SK-N-SH treated with all-trans-retinoic acid at 6 μM for 48 hours (cell line): ENCODE measurements around the gene HCN4.
"Not testable (repeated sequence)": the region's sequence is repeated elsewhere in the genome, so short reads cannot be mapped to it uniquely, and the experiment has no call there.

Source experiments
- ATAC-seq: fragments of 200-7000 bp; cut with Tn5 transposase; 3 replicates; pipeline ENCODE4 v1.9.1; 2020; ENCODE audit warnings: mild to moderate bottlenecking, moderate library complexity
- ARNTL ChIP-seq: fragments of 450-650 bp; formaldehyde crosslinking; IDR thresholded peaks from 2 replicates; pipeline ENCODE4 v1.5.0; 2020; ENCODE audit warnings: low read depth, mild to moderate bottlenecking, moderate library complexity, borderline replicate concordance
- BACH2 ChIP-seq: fragments of 250-450 bp; sonication (Bioruptor Pico); IDR thresholded peaks from 2 replicates; pipeline ENCODE4 v1.9.0; 2021; ENCODE audit warnings: mild to moderate bottlenecking, borderline replicate concordance
- CSDC2 ChIP-seq: fragments of 250-450 bp; sonication (Bioruptor Pico); IDR thresholded peaks from 2 replicates; pipeline ENCODE4 v1.5.0; 2020; ENCODE audit warnings: mild to moderate bottlenecking, moderate library complexity
- ESRRG ChIP-seq: fragments of 250-450 bp; sonication (Bioruptor Pico); IDR thresholded peaks from 2 replicates; pipeline ENCODE4 v1.6.1; 2021; ENCODE audit warnings: mild to moderate bottlenecking
- GLIS3 ChIP-seq: fragments of 250-450 bp; sonication (Bioruptor Pico); IDR thresholded peaks from 2 replicates; pipeline ENCODE4 v1.5.0; 2020; ENCODE audit warnings: mild to moderate bottlenecking, moderate library complexity
- ISL1 ChIP-seq: fragments of 250-450 bp; sonication (Bioruptor Pico); IDR thresholded peaks from 2 replicates; pipeline ENCODE4 v2.1.2; 2022; ENCODE audit warnings: mild to moderate bottlenecking, moderate library complexity
- OSR1 ChIP-seq: fragments of 250-450 bp; sonication (Bioruptor Pico); IDR thresholded peaks from 2 replicates; pipeline ENCODE4 v1.8.0; 2022; ENCODE audit warnings: moderate library complexity, mild to moderate bottlenecking, inconsistent platforms
- PPARA ChIP-seq: fragments of 250-450 bp; sonication (Bioruptor Pico); IDR thresholded peaks from 2 replicates; pipeline ENCODE4 v1.5.0; 2020; ENCODE audit warnings: mild to moderate bottlenecking, borderline replicate concordance
- RARB ChIP-seq: fragments of 250-450 bp; sonication (Bioruptor Pico); IDR thresholded peaks from 2 replicates; pipeline ENCODE4 v1.8.0; 2021; ENCODE audit warnings: mild to moderate bottlenecking, moderate library complexity
- SNAI2 ChIP-seq: fragments of 250-450 bp; sonication (Bioruptor Pico); IDR thresholded peaks from 2 replicates; pipeline ENCODE4 v1.5.0; 2020; ENCODE audit warnings: mild to moderate bottlenecking, moderate library complexity
- TCF4 ChIP-seq: fragments of 250-450 bp; sonication (Bioruptor Pico); IDR thresholded peaks from 2 replicates; pipeline ENCODE4 v1.8.0; 2021; ENCODE audit warnings: mild to moderate bottlenecking, moderate library complexity, borderline replicate concordance
- TOX ChIP-seq: fragments of 250-450 bp; sonication (Bioruptor Pico); IDR thresholded peaks from 2 replicates; pipeline ENCODE4 v1.8.0; 2021; ENCODE audit warnings: mild to moderate bottlenecking, moderate library complexity, borderline replicate concordance
- ZC3H10 ChIP-seq: fragments of 250-450 bp; sonication (Bioruptor Pico); IDR thresholded peaks from 2 replicates; pipeline ENCODE4 v1.5.1; 2021; ENCODE audit warnings: mild to moderate bottlenecking, moderate library complexity
- ZFP3 ChIP-seq: fragments of 250-450 bp; sonication (Bioruptor Pico); IDR thresholded peaks from 2 replicates; pipeline ENCODE4 v1.5.0; 2020; ENCODE audit warnings: mild to moderate bottlenecking, moderate library complexity
- ZFP30 ChIP-seq: fragments of 450-650 bp; formaldehyde crosslinking; IDR thresholded peaks from 2 replicates; pipeline ENCODE4 v1.5.0; 2022; ENCODE audit warnings: mild to moderate bottlenecking, moderate library complexity
- ZNF565 ChIP-seq: fragments of 450-650 bp; formaldehyde crosslinking; conservative IDR thresholded peaks from 2 replicates; pipeline ENCODE4 v1.5.0; 2020; ENCODE audit warnings: low read depth, mild to moderate bottlenecking, moderate library complexity
- ZNF70 ChIP-seq: fragments of 450-650 bp; formaldehyde crosslinking; IDR thresholded peaks from 2 replicates; pipeline ENCODE4 v1.5.0; 2020; ENCODE audit warnings: mild to moderate bottlenecking, moderate library complexity
- ZNF8 ChIP-seq: fragments of 450-650 bp; formaldehyde crosslinking; IDR thresholded peaks from 2 replicates; pipeline ENCODE4 v1.5.0; 2020; ENCODE audit warnings: mild to moderate bottlenecking, moderate library complexity
- TF ChIP-seq, protein P1 (sequence below): fragments of 250-450 bp; sonication (Bioruptor Pico); IDR thresholded peaks from 2 replicates; pipeline ENCODE4 v1.8.0; 2020; ENCODE audit warnings: mild to moderate bottlenecking, moderate library complexity, borderline replicate concordance
- TF ChIP-seq, protein P2 (sequence below): fragments of 250-450 bp; sonication (Bioruptor Pico); IDR thresholded peaks from 2 replicates; pipeline ENCODE4 v1.5.1; 2021; ENCODE audit warnings: mild to moderate bottlenecking, moderate library complexity
- TF ChIP-seq, protein P3 (sequence below): fragments of 250-450 bp; sonication (Bioruptor Pico); IDR thresholded peaks from 2 replicates; pipeline ENCODE4 v1.5.0; 2020; ENCODE audit warnings: mild to moderate bottlenecking, moderate library complexity
- TF ChIP-seq, protein P4 (sequence below): fragments of 250-450 bp; sonication (Bioruptor Pico); IDR thresholded peaks from 2 replicates; pipeline ENCODE4 v1.8.0; 2021; ENCODE audit warnings: low read depth, mild to moderate bottlenecking, moderate library complexity, borderline replicate concordance

HCN4 gene

DNA sequence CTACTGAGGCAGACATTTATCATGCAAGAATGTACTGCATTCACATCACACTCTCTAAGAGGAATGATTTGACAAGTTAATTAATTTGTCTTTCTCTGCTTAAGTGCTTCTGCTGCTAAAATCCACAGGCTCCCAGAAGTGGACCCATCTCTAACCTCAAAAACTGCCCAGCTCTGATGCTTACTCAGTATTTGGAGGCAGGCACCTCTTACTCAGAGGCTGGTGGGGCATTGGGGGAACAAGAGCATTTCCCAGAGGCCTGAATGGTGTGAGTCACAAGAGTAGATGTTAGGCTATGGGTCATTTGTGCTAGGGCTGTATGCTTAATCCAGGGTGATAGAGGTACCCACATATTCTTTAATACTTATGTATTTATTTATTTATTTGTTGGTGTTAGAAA is 34.4 kb upstream of the HCN4 start:
- no peak for ATAC-seq
- TF ChIP-seq ZNF8 (CRISPR knock-in tag) = no peak
- TF ChIP-seq ISL1 (CRISPR knock-in tag) = peak; percentile 38; the same call in 1 of the 2 replicates

DNA sequence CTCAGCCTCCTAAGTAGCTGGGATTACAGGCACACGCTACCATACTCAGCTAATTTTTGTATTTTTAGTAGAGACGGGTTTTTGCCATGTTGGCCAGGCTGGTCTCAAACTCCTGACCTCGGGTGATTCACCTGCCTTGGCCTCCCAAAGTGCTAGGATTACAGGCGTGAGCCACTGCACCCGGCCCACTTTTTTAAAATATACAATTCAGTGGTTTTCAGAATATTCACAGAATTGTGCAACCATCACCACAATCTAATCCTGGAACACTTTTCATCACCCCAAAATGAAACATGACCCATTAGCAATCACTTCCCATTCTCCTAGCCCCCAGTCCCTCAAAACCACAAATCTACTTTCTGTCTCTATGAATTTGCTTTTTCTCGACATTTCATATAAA is 31.5 kb upstream of the HCN4 start:
- not testable (repeated sequence) for ATAC-seq

DNA sequence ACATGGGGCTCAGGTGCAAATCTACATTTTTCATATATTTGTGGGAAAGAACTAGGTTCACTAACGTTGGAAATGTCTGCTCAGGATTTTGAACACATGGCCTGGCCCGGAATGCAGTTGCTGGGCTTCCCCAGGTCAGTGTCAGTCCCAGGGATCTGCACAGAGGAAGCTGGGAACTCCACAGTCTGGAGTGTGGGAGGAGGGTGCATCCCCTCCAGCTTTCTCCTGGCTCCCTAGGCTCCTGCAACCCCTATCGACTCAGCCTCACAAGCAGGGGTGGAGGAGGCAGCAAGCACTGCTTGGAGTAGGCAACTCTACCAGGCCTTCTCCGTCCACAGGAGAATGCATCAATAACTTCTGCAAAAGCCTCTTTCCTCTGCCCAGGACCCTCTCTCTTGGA is 30.1 kb upstream of the HCN4 start:
- TF ChIP-seq GLIS3 (no peak), SNAI2 (CRISPR knock-in tag) (no peak), TCF4 (CRISPR knock-in tag) (no peak)
- TF ChIP-seq, protein P1, sequence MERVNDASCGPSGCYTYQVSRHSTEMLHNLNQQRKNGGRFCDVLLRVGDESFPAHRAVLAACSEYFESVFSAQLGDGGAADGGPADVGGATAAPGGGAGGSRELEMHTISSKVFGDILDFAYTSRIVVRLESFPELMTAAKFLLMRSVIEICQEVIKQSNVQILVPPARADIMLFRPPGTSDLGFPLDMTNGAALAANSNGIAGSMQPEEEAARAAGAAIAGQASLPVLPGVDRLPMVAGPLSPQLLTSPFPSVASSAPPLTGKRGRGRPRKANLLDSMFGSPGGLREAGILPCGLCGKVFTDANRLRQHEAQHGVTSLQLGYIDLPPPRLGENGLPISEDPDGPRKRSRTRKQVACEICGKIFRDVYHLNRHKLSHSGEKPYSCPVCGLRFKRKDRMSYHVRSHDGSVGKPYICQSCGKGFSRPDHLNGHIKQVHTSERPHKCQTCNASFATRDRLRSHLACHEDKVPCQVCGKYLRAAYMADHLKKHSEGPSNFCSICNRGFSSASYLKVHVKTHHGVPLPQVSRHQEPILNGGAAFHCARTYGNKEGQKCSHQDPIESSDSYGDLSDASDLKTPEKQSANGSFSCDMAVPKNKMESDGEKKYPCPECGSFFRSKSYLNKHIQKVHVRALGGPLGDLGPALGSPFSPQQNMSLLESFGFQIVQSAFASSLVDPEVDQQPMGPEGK = no peak
- ATAC-seq = no peak

DNA sequence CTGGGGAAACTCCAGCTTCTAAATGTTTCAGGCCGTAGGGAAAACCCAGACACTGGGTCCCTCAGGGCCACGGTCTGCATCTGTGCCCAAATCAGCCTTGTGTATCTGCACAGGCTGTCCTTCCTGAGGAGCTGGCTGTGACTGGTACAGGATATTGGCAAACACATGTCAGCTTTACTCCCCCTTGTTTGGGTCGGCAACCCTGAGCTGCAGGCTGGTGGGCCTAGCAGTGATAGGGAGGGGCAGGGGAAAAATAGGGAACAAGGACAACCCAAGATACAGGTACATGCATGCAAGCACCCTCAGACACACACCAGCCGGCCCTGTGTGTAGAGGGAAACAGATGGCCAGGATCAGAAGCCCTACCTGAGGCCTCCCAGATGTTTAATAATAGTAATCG is 28.7 kb upstream of the HCN4 start:
- TF ChIP-seq CSDC2 (CRISPR knock-in tag) (no peak), ZNF70 (no peak), TCF4 (CRISPR knock-in tag) (no peak), BACH2 (CRISPR knock-in tag) (no peak), ZC3H10 (CRISPR knock-in tag) (no peak), ZFP3 (CRISPR knock-in tag) (no peak), TOX (CRISPR knock-in tag) (no peak), ESRRG (CRISPR knock-in tag) (no peak), OSR1 (no peak), ARNTL (no peak), GLIS3 (no peak), SNAI2 (CRISPR knock-in tag) (no peak), ZNF8 (CRISPR knock-in tag) (no peak), ISL1 (CRISPR knock-in tag) (no peak), PPARA (CRISPR knock-in tag) (no peak), RARB (CRISPR knock-in tag) (no peak)
- TF ChIP-seq, protein P2, sequence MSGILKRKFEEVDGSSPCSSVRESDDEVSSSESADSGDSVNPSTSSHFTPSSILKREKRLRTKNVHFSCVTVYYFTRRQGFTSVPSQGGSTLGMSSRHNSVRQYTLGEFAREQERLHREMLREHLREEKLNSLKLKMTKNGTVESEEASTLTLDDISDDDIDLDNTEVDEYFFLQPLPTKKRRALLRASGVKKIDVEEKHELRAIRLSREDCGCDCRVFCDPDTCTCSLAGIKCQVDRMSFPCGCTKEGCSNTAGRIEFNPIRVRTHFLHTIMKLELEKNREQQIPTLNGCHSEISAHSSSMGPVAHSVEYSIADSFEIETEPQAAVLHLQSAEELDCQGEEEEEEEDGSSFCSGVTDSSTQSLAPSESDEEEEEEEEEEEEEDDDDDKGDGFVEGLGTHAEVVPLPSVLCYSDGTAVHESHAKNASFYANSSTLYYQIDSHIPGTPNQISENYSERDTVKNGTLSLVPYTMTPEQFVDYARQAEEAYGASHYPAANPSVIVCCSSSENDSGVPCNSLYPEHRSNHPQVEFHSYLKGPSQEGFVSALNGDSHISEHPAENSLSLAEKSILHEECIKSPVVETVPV (CRISPR knock-in tag) = no peak
- TF ChIP-seq, protein P3, sequence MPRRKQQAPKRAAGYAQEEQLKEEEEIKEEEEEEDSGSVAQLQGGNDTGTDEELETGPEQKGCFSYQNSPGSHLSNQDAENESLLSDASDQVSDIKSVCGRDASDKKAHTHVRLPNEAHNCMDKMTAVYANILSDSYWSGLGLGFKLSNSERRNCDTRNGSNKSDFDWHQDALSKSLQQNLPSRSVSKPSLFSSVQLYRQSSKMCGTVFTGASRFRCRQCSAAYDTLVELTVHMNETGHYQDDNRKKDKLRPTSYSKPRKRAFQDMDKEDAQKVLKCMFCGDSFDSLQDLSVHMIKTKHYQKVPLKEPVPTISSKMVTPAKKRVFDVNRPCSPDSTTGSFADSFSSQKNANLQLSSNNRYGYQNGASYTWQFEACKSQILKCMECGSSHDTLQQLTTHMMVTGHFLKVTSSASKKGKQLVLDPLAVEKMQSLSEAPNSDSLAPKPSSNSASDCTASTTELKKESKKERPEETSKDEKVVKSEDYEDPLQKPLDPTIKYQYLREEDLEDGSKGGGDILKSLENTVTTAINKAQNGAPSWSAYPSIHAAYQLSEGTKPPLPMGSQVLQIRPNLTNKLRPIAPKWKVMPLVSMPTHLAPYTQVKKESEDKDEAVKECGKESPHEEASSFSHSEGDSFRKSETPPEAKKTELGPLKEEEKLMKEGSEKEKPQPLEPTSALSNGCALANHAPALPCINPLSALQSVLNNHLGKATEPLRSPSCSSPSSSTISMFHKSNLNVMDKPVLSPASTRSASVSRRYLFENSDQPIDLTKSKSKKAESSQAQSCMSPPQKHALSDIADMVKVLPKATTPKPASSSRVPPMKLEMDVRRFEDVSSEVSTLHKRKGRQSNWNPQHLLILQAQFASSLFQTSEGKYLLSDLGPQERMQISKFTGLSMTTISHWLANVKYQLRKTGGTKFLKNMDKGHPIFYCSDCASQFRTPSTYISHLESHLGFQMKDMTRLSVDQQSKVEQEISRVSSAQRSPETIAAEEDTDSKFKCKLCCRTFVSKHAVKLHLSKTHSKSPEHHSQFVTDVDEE (CRISPR knock-in tag) = no peak
- TF ChIP-seq, protein P4, sequence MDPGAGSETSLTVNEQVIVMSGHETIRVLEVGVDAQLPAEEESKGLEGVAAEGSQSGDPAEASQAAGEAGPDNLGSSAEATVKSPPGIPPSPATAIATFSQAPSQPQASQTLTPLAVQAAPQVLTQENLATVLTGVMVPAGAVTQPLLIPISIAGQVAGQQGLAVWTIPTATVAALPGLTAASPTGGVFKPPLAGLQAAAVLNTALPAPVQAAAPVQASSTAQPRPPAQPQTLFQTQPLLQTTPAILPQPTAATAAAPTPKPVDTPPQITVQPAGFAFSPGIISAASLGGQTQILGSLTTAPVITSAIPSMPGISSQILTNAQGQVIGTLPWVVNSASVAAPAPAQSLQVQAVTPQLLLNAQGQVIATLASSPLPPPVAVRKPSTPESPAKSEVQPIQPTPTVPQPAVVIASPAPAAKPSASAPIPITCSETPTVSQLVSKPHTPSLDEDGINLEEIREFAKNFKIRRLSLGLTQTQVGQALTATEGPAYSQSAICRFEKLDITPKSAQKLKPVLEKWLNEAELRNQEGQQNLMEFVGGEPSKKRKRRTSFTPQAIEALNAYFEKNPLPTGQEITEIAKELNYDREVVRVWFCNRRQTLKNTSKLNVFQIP (CRISPR knock-in tag) = no peak
- ATAC-seq = no peak

DNA sequence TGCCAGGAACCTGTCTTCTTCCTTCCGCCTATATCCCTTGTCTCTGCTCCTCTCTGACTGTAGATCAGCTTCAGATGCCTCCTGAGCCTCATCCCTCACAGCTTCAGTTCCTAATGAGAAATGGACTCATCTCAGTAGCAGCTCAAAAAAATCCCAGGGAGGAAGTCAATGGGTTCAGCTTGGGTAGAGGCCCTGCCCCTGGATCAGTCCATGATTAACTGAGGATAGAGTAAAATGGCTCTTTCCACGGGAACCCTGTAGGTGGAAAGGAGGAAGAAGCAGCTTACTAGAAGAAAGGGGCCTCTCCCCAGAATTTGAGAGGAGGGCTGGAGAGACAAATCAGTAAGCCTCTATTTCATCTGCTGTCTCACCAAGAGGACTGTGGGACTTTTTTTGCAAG is 26.9 kb upstream of the HCN4 start:
- no peak for TF ChIP-seq ZFP30 (CRISPR knock-in tag)
- no peak for TF ChIP-seq TOX (CRISPR knock-in tag)
- no peak for TF ChIP-seq PPARA (CRISPR knock-in tag)
- no peak for TF ChIP-seq BACH2 (CRISPR knock-in tag)
- TF ChIP-seq ARNTL = no peak
- TF ChIP-seq OSR1 = no peak
- no peak for TF ChIP-seq TCF4 (CRISPR knock-in tag)
- TF ChIP-seq ZNF565 (CRISPR knock-in tag) = no peak
- no peak for TF ChIP-seq GLIS3
- TF ChIP-seq CSDC2 (CRISPR knock-in tag) = no peak
- no peak for TF ChIP-seq SNAI2 (CRISPR knock-in tag)
- TF ChIP-seq, protein P4 (CRISPR knock-in tag) = no peak
- no peak for ATAC-seq
